HG03025 (cell line): Measurements from ENCODE around the gene LSM3.
A peak's percentile ranks its signal among the peaks of the same experiment; 100 is the strongest.

Experiments used
- ATAC-seq: cut with Tn5 transposase; IDR thresholded peaks from one replicate; pipeline ENCODE4 v1.9.1; 2021; ENCODE audit warnings: mild to moderate bottlenecking, moderate library complexity; ENCODE audit not compliant: unreplicated experiment, low FRiP score

The LSM3 gene

DNA sequence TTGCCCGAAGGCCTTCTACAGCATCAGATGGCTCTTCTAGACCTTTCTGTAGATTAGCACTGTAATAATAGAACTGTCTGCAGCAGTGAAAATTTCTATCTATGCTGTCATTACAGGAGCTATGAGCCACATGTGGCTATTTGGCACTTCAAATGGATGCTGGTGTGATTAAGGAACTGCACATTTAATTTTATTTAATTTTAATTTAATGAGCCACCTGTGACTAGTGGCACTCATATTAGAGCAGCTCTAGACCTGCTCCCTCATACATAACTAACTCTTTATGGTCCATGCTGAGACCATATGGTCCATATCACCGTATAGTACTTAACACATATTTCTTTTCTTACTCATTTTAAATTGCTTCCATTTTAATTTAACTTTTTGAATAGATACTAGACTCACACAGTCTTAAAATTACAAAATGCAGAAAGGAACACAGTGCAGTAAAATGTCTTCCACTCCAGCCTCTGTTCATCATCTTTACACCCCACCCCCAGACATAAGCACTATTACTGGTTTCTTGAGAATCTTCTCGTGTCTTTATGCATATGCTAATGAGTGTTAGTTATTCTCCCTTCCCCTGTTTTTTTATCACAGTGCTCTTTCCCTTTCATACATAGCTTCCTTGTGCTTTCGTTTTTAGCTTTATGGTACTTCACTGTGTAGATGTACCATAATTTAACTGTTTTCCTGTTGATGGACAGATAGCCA lies 9.6 kb downstream of the LSM3 start:
- ATAC-seq: no peak

DNA sequence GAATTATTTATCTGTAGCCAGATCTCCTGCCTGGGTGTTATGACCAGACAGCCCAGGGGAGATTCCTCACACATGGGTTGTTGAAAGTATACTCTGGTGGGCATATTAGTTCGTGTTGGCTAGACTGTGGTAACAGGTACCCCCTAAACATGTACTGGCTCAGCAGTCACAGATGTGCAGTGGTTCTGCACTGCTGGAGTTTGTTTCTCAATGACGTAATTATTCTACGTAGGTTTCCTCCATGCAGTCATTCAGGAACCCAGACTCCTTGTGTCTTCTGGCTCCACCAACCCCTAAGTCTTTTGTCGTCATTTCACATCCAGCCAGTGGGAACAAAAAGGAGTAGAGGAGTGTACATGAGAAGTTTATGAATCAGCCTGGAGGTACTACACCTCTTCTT lies 16.2 kb downstream of the LSM3 start:
- ATAC-seq: no peak

DNA sequence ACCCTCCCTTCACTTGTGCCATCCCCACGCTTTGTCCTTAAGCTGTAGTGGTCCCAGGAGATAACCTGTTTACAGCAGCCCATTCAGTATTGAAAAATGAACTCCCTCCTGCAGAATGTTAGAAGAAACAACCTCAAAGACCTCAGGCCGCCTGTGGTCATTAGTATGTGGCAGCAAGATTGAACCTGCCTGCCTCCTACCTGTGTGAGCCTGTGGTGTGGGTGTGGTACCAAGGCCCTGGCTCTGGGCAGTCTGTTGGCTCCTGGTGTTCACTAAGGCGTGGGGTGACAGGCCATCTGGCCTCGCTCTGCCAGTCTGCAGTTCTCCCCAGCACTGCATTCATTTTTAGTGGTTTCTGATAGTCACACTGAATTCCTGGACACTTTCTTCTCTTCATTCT lies 21.0 kb downstream of the LSM3 start:
- no peak for ATAC-seq

DNA sequence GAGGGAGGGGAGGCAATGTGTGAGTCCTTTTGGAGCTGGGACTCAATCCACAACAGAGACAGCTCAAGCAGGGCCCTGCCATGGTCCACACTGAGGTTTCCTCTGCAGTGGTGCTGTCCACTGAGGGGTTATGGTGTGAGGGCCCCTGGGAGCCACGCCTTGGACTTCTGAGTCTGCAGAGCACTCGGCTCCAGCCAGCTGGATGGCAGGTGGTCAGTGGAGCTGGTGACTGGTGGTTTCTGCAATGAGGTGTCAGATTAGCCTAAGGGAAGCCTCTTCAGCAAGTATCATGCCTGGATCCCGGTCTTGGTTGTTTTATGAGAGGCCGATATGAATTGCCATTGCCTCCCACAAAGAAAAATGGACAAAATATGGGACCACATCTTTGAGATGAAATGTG lies 21.7 kb downstream of the LSM3 start:
- ATAC-seq: no peak

DNA sequence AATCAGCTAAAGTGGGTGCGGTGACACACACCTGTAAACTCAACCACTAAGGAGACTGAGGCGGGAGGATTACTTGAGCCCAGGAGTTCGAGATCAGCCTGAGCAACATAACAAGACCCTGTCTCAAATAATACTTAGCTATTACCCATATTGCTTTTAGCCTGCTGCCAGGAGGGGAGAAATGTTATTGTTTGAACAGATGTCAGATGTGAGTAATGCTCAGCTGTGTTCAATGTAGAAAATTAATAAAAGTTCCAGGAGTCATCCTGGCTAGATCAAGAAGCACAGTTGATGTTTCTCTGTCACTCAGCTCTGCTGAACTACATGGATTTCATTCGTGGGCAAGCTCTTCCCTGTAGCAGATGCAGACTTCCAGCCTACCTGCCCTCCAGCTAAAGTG lies 22.2 kb downstream of the LSM3 start:
- no peak for ATAC-seq

DNA sequence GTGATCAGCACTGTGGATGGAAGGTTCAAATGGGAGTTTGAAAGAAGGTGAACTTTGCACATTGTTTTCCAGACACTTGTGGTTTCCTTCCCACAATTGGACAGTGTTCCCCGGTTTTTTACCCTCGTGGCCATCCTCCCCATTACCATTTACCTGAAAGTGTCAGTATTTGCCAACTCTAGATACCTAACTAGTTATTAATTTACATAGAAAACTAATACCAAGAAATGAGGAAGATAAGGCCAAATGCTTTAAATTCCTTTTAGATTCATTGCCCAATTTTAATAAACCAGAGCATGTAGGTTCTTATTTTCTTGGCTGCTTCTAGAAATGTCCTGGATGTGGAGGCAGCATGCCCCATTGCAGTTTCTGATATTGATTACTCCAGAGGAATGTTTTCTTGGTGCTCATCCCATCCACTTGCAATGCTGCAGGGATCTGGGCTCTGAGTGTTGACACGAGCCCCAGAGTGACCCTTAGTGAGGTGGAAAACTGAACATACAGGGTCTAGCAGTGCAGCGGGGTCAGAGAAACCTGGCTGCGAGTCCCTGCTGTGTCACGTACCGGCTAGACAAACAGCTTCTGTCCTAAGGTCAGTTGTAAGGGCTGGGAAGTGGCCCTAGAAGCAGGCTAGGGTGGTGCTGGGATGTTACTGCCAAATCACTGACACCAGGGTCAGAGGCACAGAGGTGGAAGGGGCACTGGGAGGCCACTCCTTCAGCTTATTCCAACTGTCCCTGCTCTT lies 23.5 kb downstream of the LSM3 start:
- ATAC-seq: no peak

DNA sequence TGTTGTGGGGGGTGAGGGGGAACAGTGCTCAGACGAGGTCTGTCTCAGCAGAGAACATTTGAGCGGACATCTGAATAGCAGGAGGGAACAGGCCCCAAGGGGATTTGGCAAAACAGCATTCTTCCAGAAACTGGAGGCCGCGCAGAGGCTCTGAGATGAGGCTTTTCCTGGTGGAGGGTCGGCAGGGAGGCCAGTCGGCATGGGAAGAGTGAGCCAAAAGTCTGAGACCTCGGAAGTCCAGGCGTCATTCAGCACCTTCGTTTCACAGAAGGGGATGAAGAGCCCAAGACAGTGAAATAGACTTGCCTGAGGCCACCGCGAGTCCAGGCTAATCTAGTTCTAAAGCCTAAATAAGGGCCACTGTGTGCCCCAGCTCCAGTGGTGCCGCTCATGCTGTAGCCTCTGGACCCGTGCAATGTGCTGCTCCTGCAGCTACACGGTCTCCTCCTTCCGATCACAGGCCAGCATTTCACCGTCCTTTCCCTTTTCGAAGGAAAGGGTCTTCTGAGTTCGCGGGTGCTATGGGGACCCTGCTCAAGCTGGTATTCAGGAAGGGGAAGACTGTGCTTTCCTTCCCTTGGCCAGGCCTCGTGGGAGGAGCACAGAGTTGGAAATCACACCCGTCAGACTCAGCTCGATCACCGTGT lies 24.4 kb downstream of the LSM3 start:
- ATAC-seq: no peak

DNA sequence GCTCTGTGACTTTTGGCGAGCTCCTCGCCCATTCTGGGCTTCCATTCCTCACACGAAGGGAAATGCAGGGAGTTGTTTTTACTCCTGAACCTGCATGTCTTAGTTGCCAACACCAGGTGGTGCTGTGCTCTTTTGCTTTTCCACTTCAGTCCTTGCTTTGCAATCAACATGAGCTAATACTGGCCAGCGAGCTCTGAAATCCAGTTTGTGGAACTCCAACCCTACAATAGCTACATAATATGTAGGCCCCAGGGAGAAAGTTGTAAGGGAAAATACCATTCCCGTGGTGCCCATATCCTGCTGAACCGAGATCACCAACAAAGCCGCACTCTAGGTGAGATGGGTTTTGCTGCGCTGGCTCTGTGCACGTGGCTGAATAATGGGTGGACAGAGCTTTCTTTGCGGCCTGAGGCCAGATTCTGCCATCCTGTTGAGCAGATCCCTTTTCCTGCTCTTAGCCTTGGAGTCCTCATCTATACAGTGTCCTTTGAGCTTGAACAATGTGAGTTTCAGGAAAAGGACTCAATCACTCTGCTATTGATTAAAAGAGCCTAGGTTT lies 25.0 kb downstream of the LSM3 start:
- ATAC-seq: peak; percentile 55

DNA sequence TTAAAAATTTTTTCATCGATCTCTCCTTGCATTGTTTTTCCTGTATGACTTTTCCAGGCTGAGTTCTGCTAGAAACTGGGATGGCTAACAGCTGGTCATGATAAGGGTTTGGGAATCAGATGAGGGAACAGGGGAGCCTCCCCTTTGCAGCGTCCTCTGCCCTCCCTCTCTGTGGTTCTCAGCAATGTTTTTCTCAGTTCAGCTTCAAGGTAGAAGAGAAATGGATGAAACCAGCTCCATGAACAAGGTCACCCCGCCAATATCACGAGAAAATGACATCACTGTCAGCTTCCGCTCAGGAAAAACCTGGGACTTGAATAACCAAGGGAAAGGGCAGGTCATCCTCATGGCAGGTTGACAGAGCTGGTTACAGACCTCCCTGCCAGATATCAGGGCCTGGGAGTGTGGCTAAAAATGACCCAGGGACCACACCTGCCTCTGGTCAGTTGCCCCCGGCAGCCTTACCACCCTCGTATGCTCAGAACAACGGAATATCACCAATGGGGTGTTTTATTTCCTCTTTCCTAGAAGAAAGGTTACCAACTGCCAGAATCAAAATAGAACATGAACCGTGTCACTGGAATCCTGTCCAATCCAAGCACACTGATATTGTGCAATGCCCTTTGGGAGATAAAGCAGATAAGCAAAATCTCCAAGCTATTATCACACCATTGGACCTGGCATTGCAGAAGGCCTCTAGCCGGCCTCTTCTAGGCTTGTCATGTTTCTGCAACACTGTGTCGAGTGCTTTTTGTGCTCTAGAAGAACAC lies 26.1 kb downstream of the LSM3 start:
- ATAC-seq: no peak

DNA sequence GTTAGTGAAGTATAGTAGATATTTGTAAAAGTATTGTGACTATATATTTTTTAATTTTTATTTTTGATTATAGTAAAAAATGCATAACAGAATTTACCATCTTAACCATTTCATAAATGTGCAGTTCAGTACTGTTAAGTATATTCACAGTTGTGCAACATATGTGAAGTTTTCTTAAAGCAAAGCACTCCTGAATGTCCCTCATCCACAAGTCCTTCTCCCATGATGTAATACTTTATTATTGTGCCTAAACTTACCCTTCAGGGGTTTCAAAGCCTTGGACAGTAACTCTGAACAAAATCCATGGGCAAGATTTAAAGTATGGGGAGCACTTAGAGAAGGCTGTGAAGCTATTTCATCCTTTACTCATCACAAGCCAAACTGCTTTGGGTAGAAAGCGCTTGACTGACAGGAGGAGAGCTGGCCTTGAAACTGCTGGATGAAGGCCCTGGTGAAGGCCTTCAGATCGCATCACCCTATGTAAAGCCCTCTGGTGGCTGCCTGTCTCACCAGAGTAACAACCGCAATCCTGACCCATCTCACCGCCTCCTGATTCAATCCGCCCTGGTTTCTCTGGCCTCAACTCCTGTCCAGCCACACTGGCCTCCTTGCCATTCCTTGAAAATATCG lies 28.0 kb downstream of the LSM3 start:
- ATAC-seq: no peak

DNA sequence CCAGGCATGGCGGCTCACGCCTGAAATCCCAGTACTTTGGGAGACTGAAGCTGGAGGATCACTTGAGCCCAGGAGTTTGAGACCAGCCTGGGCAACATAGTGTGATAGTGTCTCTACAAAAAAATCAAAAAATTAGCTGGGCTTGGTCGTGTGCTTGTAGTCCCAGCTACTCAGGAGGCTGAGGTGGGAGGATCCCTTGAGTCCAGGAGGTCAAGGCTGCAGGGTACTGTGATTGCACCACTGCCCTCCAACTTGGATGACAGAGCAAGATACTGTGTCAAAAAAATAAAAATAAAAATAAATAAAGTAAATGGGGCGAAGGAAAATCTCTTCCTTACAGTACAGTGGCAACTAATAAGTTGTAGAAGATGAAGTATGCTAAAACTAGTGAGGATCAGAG lies 29.6 kb downstream of the LSM3 start:
- no peak for ATAC-seq

DNA sequence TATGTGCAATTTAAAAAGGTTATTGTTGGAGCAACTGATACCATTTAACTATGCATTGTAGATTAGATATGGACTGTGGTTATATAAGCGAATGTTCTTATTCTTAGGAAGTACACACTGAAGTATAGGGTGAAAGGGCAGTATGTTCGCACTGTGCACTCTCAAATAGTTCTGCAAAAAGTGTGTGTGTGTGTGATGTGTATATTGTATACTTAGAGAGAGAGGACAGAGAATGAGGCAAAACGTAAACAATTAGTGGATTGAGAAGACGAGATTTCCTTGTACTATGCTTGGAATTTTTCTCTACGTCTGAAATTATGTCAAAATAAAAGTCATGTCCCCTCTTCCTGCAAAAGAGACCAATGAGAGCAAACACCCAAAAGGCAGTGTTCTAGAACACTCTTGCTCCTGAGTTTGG lies 30.4 kb downstream of the LSM3 start:
- ATAC-seq: no peak

DNA sequence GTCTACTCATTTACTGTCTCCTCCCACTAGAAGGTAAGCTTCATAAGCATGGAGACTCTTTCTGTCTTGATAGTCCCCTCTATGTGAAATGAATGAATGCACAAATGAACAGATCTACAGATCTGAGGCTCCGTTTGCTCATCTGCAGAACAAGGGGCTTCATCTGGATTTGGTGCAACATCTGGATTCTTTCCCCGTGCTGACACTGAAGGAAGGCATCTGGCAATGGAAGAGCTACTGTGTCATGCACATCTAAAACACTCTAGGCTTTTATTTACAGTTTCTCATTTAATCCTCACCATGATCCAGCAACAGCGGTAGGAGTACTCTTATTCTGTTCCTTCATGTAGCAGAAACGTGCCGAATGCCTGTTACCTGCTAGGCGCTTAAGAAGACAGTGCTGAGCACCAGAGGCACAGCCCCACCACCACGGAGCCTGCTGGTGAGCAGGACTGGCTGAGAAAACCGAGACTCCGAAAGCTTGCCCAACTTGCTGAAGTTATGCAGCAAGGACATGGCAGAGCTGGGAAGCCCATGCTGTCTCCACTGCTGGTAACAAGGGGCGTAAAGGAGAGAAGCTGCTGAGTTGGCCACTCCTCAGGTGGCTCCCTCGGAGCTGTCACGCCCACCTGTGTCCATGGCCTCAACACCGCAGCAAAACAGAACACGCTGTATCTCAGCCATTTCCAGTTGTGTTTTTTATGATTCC lies 31.1 kb downstream of the LSM3 start:
- ATAC-seq: no peak

DNA sequence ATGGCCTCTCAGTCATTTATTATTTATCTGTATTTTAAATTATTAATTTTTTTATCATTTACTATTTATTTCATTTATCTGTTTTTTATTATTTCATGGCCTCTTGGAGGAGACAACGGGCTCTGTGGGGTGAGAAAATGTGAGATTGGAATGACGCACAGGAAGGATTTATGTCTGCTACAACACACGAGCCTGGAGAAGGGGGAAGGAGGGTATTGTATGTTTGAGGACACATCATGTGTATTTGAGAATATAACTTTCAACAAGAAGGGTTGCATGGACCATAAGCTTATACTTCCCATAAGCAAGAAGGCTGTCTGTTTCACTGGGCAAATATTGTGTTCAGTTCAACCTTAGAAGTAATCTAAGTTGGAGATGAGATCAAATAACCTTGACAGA lies 31.7 kb downstream of the LSM3 start:
- no peak for ATAC-seq

DNA sequence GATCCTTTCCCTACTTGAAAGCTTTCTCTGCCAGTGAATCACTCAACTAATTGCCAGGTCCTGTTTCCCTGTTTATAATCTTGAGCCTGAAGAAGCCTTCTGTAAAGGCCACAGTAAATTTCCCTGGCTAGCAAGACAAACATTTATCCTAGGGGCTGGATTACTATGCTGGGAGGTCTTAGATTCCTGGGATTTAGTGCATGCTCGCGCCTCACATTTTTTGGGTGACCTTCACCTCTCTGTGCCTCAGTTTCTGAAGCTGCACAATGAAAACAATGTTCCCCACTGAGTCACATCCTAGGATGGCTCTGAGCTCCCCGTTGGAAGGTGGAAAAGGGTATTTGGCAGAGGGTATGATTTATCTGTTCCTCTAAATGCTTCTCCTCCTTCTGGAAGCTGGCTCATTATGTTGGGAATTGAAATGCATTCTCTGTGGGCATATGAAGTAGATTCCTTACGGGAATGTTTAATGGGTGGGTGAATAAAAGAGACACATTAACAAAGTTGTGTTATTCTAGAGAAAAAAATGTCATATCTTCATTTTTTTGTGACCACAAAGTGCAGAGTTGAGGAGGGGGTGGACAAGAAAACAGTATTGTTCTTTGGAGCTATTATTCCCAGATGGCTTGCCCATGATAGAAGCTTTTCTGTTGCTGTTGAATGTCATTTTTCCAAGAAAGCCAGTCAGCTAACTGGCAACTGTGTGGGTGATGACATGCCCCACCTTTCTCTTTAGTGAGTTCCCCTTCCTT lies 32.4 kb downstream of the LSM3 start:
- ATAC-seq: no peak

DNA sequence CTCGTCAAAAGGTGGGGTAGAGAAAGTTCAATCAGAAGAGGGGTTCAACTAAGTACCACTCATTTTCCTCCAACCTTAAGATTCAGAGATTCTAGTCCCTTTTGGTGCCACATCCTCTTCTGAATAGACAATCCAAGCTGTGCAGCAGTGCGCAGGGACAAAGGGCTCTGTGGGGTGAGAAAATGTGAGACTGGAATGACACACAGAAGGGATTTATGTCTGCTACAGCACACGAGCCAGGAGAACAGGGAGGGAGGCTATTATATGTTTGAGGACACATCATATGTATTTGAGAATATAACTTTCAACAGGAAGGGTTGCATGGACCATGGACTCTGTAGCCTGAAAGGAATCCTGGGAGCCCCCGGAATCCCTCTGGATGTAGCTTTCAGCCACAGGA lies 33.0 kb downstream of the LSM3 start:
- ATAC-seq: no peak

DNA sequence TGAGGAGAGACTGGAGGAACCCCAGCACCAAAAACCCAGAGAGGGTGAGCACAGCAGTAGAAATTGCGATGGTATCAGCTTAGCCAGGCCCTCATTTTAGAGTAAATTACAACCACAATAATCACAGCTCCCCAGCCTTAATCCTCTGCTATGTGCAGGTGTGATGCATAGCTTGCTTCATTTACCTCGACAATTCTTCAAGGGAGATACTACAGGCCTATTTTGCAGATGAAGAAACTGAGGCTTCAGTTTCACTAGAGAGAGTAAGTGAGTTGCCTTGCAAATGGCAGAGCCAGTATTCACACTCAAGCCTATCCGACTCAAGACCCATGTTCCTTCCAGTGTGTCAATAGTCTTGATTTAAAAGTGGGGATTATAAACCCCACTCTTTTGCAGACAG lies 33.4 kb downstream of the LSM3 start:
- ATAC-seq: no peak

DNA sequence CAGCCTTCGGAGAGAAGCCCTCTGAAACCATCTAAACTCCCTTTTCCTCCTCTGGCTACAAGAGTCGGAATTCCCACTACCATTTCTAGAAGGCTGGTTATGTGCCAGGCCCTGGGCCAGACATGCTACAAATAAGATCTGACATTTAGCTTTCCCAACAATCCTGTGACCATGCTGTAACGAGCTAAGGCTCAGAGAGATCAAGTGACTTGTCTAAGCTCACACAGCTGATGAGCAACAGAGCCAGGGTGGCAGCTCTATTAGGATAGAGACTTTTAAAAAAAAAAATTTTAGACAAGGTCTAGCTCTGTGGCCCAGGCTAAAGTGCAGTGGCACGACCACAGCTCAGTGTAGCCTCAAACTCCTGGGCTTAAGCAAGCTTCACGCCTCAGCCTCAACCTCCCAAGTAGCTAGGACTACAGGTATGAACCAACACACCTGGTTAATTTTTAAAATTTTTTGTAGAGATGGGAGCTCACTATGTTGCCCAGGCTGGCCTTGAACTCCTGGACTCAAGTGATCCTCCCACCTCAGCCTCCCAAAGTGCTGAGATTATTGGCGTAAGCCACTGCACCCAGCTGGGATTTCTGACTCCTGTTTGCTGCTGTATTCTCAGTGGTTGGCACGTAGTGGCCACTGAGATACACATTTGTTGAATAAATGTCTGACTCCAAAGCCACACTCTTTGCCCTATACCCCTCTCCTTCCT lies 34.6 kb downstream of the LSM3 start:
- ATAC-seq: no peak
